GM23338 (cell line): Measurements from ENCODE around the gene OR2J2. TPM values are rescaled to one million over a fixed set of nuclear protein-coding genes. Genes with fewer than 3 reads are reported as not detected.

ENCODE experiments used
- ATAC-seq: fragments of 200-7000 bp; cut with Tn5 transposase; 3 replicates; pipeline ENCODE4 v1.9.1; 2020
- DNase-seq: peaks from one replicate; pipeline ENCODE4 v3.0.0-alpha.2; 2015; ENCODE audit warnings: low spot score
- H2AFZ ChIP-seq: fragments of 200-600 bp; sonication (generic); 2 replicates; pipeline ENCODE4 v1.8.0; 2016; ENCODE audit warnings: antibody characterized with exemption, mild to moderate bottlenecking, moderate library complexity
- H3F3A ChIP-seq: fragments of 200-600 bp; sonication (generic); replicated peaks from 2 replicates; pipeline ENCODE4 v1.8.0; 2017; ENCODE audit warnings: antibody characterized with exemption, mixed run types, low read depth
- H3K27ac ChIP-seq: fragments of 200-600 bp; sonication (generic); 2 replicates; pipeline ENCODE4 v1.6.1; 2016; ENCODE audit warnings: low read depth
- H3K27me3 ChIP-seq: fragments of 200-600 bp; sonication (generic); 2 replicates; pipeline ENCODE4 v1.8.0; 2016; ENCODE audit warnings: mild to moderate bottlenecking, mixed run types, moderate library complexity; ENCODE audit not compliant: insufficient read depth
- H3K36me3 ChIP-seq: fragments of 200-600 bp; sonication (generic); 2 replicates; pipeline ENCODE4 v1.8.0; 2016; ENCODE audit warnings: mild to moderate bottlenecking; ENCODE audit not compliant: insufficient read depth
- H3K4me1 ChIP-seq: fragments of 200-600 bp; sonication (generic); 2 replicates; pipeline ENCODE4 v1.8.0; 2016; ENCODE audit warnings: mild to moderate bottlenecking, moderate library complexity; ENCODE audit not compliant: insufficient read depth
- H3K4me2 ChIP-seq: fragments of 200-600 bp; sonication (generic); 2 replicates; pipeline ENCODE4 v1.7.1; 2017; ENCODE audit warnings: mixed run types
- H3K4me3 ChIP-seq: fragments of 200-600 bp; sonication (generic); 2 replicates; pipeline ENCODE4 v1.6.1; 2016; ENCODE audit warnings: mixed run types
- H3K79me2 ChIP-seq: fragments of 200-600 bp; sonication (generic); replicated peaks from 2 replicates; pipeline ENCODE4 v1.8.0; 2017; ENCODE audit warnings: mild to moderate bottlenecking; ENCODE audit not compliant: insufficient read depth
- H3K9me2 ChIP-seq: fragments of 200-600 bp; sonication (generic); 2 replicates; pipeline ENCODE4 v1.8.0; 2017; ENCODE audit not compliant: insufficient read depth
- H4K20me1 ChIP-seq: fragments of 200-600 bp; sonication (generic); replicated peaks from 2 replicates; pipeline ENCODE4 v1.8.0; 2017; ENCODE audit warnings: mild to moderate bottlenecking; ENCODE audit not compliant: insufficient read depth
- H3K27ac Mint-ChIP-seq: 2 replicates; pipeline ENCODE4 v1.8.0; 2020; ENCODE audit warnings: inconsistent platforms, mild to moderate bottlenecking, moderate library complexity, mixed read lengths
- H3K27me3 Mint-ChIP-seq: 3 replicates; pipeline ENCODE4 v1.8.0; 2022; ENCODE audit warnings: low read depth, mild to moderate bottlenecking, moderate library complexity, mixed read lengths, inconsistent platforms; ENCODE audit not compliant: insufficient read depth, poor library complexity
- H3K36me3 Mint-ChIP-seq: 3 replicates; pipeline ENCODE4 v1.8.0; 2021; ENCODE audit warnings: low read depth, mild to moderate bottlenecking, inconsistent platforms, moderate library complexity, mixed read lengths
- H3K4me1 Mint-ChIP-seq: 3 replicates; pipeline ENCODE4 v1.8.0; 2020; ENCODE audit warnings: mild to moderate bottlenecking, inconsistent platforms, mixed read lengths
- H3K4me3 Mint-ChIP-seq: 3 replicates; pipeline ENCODE4 v1.8.0; 2021; ENCODE audit warnings: moderate library complexity, mild to moderate bottlenecking, inconsistent platforms, mixed read lengths
- H3K9me3 Mint-ChIP-seq: 3 replicates; pipeline ENCODE4 v1.8.0; 2020; ENCODE audit warnings: moderate library complexity, mild to moderate bottlenecking, inconsistent platforms, mixed read lengths
- CREB1 ChIP-seq: fragments of 250-450 bp; sonication (Bioruptor Pico); IDR thresholded peaks from 2 replicates; pipeline ENCODE4 v1.5.0; 2020; ENCODE audit warnings: low read depth, mild to moderate bottlenecking, moderate library complexity
- EZH2 ChIP-seq: fragments of 200-600 bp; sonication (generic); IDR thresholded peaks from one replicate; pipeline ENCODE4 v1.8.0; 2017; ENCODE audit warnings: antibody characterized with exemption, mild to moderate bottlenecking, low read depth; ENCODE audit not compliant: unreplicated experiment
- EZH2phosphoT487 ChIP-seq: fragments of 200-600 bp; sonication (generic); IDR thresholded peaks from one replicate; pipeline ENCODE4 v1.8.1; 2018; ENCODE audit warnings: antibody characterized with exemption; ENCODE audit not compliant: unreplicated experiment
- JUNB ChIP-seq: IDR thresholded peaks from one replicate; pipeline ENCODE4 v1.6.1; 2016; ENCODE audit warnings: antibody characterized with exemption; ENCODE audit not compliant: unreplicated experiment
- STAT1 ChIP-seq: IDR thresholded peaks from one replicate; pipeline ENCODE4 v1.6.1; 2016; ENCODE audit warnings: antibody characterized with exemption; ENCODE audit not compliant: unreplicated experiment
- ZNF114 ChIP-seq: fragments of 250-450 bp; sonication (Bioruptor Pico); IDR thresholded peaks from 2 replicates; pipeline ENCODE4 v1.5.0; 2020; ENCODE audit warnings: mild to moderate bottlenecking, moderate library complexity
- polyA plus RNA-seq: library from polyadenylated mRNA; unstranded; fragments of >200 nt; fragmentation: Nextera tagmentation; extraction: Ambion mirVana; gene quantifications from 2 replicates; pipeline ENCODE4 v1.2.1, GENCODE V29; 2016
- total RNA-seq: library from RNA; depleted of rRNA; stranded (reverse); fragments of >200 nt; shearing (Covaris generic); gene quantifications from 2 replicates; pipeline ENCODE4 v1.2.3, GENCODE V29; 2014
- TF ChIP-seq, protein P1 (sequence below), 2 experiments: fragments of 200-600 bp in 1 of 2; sonication (generic) in 1 of 2; conservative IDR thresholded peaks; 2 replicates each; pipeline versions ENCODE4 v1.5.1 to v1.6.1; 2016 to 2017; ENCODE audit warnings: antibody characterized with exemption in 2 of 2, low read depth in 2 of 2, mild to moderate bottlenecking in 2 of 2, moderate library complexity in 1 of 2
- TF ChIP-seq, protein P2 (sequence below): IDR thresholded peaks from 2 replicates; pipeline ENCODE4 v1.6.1; 2016; ENCODE audit warnings: antibody characterized with exemption
- TF ChIP-seq, protein P3 (sequence below): IDR thresholded peaks from one replicate; pipeline ENCODE4 v1.6.1; 2018; ENCODE audit warnings: antibody characterized with exemption; ENCODE audit not compliant: unreplicated experiment
- TF ChIP-seq, protein P4 (sequence below): fragments of 250-450 bp; sonication (Bioruptor Pico); IDR thresholded peaks from 2 replicates; pipeline ENCODE4 v1.5.0; 2020; ENCODE audit warnings: mild to moderate bottlenecking, moderate library complexity

Gene OR2J2
- total and polyA plus RNA-seq, 2 experiments from 2014 or later: not detected

DNA sequence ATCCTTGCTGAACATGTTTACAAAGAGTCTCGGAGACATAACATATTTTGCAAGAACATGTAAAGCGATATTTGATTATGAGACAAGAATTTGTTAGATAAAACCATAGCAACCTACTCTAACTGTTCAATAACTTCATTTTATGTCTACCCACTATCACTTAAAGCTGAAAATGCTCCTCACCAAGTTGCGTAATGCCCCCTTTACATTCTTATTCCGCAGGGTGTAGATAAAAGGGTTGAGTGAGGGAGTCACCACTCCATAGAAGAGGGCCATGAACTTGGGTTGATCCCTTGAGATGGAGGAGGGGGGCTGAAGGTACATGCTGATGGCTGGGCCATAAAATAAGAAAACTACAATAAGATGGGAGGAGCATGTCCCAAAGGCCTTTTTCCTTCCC is 33.0 kb upstream of the OR2J2 start (continued):
- TF ChIP-seq, protein P1, sequence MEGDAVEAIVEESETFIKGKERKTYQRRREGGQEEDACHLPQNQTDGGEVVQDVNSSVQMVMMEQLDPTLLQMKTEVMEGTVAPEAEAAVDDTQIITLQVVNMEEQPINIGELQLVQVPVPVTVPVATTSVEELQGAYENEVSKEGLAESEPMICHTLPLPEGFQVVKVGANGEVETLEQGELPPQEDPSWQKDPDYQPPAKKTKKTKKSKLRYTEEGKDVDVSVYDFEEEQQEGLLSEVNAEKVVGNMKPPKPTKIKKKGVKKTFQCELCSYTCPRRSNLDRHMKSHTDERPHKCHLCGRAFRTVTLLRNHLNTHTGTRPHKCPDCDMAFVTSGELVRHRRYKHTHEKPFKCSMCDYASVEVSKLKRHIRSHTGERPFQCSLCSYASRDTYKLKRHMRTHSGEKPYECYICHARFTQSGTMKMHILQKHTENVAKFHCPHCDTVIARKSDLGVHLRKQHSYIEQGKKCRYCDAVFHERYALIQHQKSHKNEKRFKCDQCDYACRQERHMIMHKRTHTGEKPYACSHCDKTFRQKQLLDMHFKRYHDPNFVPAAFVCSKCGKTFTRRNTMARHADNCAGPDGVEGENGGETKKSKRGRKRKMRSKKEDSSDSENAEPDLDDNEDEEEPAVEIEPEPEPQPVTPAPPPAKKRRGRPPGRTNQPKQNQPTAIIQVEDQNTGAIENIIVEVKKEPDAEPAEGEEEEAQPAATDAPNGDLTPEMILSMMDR (conservative IDR thresholded peaks at IDR 0.05; ENCODE audit: low read depth in 2 of 2): no peak

DNA sequence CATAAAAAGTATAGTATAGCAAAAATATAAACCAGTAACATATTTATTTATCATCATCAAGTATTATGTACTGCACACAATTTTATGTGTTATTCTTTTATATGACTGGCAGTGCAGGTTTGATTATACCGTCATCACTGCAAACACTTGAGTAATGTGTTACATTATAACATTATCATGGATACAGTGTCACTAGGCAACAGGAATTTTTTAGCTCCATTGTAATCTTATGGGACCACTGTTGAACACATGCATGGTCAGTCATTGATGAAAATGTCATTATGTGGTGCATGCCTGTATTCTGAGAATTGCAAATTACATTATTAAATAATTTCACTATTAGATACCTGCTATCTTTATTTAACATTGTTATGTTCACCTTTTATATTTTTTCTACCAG is 29.1 kb upstream of the OR2J2 start:
- no peaks in the 10 kb centered on the region for H3F3A ChIP-seq
- no peak overlapping the region for H2AFZ ChIP-seq
- DNase-seq (no peak), ATAC-seq (no peak)
- H3K36me3 Mint-ChIP-seq: peaks cover 9% of the 10 kb centered on the region; the same call in 2 of the 3 replicates
- H3K4me1 Mint-ChIP-seq: no peaks in the 10 kb centered on the region
- no peak overlapping the region for H3K4me3 ChIP-seq
- H3K4me1 ChIP-seq: peaks cover 3% of the 10 kb centered on the region; the same call in 1 of the 2 replicates
- H3K4me3 Mint-ChIP-seq: no peak overlapping the region
- H3K36me3 ChIP-seq: no peaks in the 10 kb centered on the region
- no peaks in the 10 kb centered on the region for H3K9me2 ChIP-seq
- no peaks in the 10 kb centered on the region for H3K27me3 ChIP-seq
- H3K9me3 Mint-ChIP-seq: peaks cover 26% of the 10 kb centered on the region
- H3K27ac ChIP-seq: no peak overlapping the region
- H3K27ac Mint-ChIP-seq: no peak overlapping the region
- H3K27me3 Mint-ChIP-seq: no peaks in the 10 kb centered on the region
- no peak overlapping the region for H3K4me2 ChIP-seq
- no peaks in the 10 kb centered on the region for H3K79me2 ChIP-seq
- H4K20me1 ChIP-seq: no peaks in the 10 kb centered on the region
- TF ChIP-seq EZH2phosphoT487 (no peak), EZH2 (no peak), CREB1 (no peak), JUNB (no peak), STAT1 (no peak), ZNF114 (CRISPR knock-in tag) (no peak)
- TF ChIP-seq, protein P1 (conservative IDR thresholded peaks at IDR 0.05; ENCODE audit: low read depth in 2 of 2): no peak
- TF ChIP-seq, protein P2, sequence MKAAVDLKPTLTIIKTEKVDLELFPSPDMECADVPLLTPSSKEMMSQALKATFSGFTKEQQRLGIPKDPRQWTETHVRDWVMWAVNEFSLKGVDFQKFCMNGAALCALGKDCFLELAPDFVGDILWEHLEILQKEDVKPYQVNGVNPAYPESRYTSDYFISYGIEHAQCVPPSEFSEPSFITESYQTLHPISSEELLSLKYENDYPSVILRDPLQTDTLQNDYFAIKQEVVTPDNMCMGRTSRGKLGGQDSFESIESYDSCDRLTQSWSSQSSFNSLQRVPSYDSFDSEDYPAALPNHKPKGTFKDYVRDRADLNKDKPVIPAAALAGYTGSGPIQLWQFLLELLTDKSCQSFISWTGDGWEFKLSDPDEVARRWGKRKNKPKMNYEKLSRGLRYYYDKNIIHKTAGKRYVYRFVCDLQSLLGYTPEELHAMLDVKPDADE: no peak
- TF ChIP-seq, protein P3, sequence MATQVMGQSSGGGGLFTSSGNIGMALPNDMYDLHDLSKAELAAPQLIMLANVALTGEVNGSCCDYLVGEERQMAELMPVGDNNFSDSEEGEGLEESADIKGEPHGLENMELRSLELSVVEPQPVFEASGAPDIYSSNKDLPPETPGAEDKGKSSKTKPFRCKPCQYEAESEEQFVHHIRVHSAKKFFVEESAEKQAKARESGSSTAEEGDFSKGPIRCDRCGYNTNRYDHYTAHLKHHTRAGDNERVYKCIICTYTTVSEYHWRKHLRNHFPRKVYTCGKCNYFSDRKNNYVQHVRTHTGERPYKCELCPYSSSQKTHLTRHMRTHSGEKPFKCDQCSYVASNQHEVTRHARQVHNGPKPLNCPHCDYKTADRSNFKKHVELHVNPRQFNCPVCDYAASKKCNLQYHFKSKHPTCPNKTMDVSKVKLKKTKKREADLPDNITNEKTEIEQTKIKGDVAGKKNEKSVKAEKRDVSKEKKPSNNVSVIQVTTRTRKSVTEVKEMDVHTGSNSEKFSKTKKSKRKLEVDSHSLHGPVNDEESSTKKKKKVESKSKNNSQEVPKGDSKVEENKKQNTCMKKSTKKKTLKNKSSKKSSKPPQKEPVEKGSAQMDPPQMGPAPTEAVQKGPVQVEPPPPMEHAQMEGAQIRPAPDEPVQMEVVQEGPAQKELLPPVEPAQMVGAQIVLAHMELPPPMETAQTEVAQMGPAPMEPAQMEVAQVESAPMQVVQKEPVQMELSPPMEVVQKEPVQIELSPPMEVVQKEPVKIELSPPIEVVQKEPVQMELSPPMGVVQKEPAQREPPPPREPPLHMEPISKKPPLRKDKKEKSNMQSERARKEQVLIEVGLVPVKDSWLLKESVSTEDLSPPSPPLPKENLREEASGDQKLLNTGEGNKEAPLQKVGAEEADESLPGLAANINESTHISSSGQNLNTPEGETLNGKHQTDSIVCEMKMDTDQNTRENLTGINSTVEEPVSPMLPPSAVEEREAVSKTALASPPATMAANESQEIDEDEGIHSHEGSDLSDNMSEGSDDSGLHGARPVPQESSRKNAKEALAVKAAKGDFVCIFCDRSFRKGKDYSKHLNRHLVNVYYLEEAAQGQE: no peak
- TF ChIP-seq, protein P4, sequence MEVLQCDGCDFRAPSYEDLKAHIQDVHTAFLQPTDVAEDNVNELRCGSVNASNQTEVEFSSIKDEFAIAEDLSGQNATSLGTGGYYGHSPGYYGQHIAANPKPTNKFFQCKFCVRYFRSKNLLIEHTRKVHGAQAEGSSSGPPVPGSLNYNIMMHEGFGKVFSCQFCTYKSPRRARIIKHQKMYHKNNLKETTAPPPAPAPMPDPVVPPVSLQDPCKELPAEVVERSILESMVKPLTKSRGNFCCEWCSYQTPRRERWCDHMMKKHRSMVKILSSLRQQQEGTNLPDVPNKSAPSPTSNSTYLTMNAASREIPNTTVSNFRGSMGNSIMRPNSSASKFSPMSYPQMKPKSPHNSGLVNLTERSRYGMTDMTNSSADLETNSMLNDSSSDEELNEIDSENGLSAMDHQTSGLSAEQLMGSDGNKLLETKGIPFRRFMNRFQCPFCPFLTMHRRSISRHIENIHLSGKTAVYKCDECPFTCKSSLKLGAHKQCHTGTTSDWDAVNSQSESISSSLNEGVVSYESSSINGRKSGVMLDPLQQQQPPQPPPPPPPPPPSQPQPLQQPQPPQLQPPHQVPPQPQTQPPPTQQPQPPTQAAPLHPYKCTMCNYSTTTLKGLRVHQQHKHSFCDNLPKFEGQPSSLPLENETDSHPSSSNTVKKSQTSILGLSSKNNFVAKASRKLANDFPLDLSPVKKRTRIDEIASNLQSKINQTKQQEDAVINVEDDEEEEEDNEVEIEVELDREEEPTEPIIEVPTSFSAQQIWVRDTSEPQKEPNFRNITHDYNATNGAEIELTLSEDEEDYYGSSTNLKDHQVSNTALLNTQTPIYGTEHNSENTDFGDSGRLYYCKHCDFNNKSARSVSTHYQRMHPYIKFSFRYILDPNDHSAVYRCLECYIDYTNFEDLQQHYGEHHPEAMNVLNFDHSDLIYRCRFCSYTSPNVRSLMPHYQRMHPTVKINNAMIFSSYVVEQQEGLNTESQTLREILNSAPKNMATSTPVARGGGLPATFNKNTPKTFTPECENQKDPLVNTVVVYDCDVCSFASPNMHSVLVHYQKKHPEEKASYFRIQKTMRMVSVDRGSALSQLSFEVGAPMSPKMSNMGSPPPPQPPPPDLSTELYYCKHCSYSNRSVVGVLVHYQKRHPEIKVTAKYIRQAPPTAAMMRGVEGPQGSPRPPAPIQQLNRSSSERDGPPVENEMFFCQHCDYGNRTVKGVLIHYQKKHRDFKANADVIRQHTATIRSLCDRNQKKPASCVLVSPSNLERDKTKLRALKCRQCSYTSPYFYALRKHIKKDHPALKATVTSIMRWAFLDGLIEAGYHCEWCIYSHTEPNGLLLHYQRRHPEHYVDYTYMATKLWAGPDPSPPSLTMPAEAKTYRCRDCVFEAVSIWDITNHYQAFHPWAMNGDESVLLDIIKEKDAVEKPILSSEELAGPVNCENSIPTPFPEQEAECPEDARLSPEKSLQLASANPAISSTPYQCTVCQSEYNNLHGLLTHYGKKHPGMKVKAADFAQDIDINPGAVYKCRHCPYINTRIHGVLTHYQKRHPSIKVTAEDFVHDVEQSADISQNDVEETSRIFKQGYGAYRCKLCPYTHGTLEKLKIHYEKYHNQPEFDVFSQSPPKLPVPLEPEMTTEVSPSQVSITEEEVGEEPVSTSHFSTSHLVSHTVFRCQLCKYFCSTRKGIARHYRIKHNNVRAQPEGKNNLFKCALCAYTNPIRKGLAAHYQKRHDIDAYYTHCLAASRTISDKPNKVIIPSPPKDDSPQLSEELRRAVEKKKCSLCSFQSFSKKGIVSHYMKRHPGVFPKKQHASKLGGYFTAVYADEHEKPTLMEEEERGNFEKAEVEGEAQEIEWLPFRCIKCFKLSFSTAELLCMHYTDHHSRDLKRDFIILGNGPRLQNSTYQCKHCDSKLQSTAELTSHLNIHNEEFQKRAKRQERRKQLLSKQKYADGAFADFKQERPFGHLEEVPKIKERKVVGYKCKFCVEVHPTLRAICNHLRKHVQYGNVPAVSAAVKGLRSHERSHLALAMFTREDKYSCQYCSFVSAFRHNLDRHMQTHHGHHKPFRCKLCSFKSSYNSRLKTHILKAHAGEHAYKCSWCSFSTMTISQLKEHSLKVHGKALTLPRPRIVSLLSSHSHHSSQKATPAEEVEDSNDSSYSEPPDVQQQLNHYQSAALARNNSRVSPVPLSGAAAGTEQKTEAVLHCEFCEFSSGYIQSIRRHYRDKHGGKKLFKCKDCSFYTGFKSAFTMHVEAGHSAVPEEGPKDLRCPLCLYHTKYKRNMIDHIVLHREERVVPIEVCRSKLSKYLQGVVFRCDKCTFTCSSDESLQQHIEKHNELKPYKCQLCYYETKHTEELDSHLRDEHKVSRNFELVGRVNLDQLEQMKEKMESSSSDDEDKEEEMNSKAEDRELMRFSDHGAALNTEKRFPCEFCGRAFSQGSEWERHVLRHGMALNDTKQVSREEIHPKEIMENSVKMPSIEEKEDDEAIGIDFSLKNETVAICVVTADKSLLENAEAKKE: no peak
